HG03457 (cell line): ENCODE measurements around the gene PCP2.

Source experiments
- ATAC-seq: cut with Tn5 transposase; IDR thresholded peaks from one replicate; pipeline ENCODE4 v1.9.1; 2021; ENCODE audit warnings: moderate number of reproducible peaks; ENCODE audit not compliant: unreplicated experiment

PCP2 gene

DNA sequence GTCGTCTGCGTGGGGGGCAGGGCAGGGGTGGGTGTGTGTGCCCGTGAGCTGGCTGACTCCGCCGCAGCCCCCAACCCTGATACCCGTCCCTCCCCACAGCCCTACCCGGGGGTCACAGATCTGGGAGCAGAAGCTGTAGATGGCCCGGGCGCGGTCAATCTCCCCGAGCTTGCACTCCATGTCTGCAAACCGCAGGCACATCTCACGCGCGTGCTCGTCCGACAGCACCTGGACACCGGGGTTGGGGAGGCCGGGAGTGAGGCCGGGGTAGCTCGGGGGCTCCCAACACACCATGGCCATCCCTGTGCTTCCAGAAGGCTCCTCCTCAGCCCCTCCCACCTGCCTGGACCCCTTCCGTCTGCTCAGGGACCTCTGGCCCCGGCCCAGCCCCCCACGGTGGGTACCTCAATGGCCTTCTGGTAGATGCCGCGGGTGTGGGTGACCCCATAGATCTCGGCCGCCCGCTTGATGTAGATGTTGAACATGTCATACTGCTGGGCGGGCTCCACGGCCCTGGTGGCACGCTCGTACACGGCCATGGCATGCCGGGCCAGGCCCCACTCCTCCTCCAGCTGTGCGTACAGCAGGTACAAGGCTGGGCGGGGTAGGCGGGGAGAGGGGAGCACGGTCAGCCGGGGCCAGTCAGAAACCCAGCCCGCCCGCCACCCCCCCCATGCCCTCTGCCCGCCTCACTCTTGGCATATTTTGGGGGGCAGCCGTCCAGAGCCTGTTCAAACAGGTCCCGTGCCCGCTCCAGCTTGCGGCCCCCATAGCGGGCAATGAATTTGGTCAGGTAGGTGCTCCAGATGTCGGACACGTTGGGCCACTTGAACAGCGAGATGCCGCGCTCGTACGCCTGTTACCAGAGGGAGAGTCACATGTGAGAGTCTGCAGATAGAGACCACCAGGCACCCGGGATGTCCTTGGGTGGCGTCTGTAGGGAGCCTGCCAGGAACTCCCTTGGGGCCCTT is 12.8 kb downstream of the PCP2 start:
- ATAC-seq = no peak

DNA sequence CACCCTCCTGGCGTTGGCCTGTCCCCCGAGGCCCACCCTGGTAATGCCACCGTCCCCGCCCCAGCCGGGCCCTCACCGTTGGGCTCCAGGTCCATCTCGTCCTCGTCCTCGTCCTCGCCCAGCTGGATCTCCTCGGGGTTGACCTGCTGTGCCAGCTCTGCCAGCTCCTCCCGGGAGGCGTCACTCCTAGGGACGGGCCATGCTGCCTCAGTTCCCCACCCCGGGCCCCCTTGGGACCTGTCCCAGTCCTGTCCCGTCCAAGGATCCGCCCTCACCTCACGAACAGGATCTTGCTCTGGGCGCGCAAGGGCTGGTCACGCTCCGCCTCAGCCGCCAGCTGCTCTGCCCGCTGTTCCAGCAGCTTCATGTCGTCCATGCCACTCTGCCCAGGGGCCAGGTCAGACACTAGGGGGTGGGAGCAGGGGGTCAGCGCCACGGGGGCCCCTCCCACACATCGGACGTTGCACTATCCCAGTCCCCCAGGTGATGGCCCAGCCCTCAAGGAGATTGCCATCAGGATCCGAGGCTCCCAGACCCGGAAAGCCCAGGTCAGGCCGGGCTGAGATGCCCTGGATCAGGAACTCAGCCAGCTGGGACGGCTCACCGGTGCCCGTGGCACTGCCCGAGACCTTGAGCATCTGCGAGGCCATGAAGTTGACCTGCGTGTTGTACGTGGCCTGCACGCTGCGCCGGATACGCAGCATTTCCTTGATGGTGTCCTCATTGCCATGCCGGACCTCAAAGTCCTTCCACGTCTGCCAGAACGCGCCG is 13.7 kb downstream of the PCP2 start:
- no peak for ATAC-seq

- no peak for ATAC-seq
Observed at GRCh38 chr19:7618771-7619510, 14.6 kb downstream of the PCP2 start.

- ATAC-seq = no peak
Observed at GRCh38 chr19:7618348-7618747, 15.2 kb downstream of the PCP2 start.

GRCh38 chr19:7617735-7618134 is 15.8 kb downstream of the PCP2 start:
- no peak for ATAC-seq

DNA sequence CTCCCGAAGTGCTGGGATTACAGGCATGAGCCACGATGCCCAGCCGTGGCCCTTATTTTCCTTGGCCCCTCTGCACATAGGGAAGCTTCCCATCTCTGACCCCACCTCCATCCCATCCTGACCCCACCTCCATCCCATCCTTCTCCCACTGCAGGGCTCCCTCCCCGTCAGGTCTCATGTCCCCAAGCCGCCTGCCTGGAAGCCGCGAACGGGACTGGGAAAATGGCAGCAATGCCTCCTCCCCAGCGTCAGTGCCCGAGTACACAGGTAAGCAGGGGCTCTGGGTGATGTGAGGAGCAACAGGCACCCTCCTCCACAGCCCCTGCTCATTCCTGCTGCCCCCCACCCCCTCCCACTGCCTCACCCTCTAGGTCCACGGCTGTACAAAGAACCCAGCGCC is 16.3 kb downstream of the PCP2 start:
- no peak for ATAC-seq

GRCh38 chr19:7614859-7615741 is 18.4 kb downstream of the PCP2 start:
- ATAC-seq = no peak

DNA sequence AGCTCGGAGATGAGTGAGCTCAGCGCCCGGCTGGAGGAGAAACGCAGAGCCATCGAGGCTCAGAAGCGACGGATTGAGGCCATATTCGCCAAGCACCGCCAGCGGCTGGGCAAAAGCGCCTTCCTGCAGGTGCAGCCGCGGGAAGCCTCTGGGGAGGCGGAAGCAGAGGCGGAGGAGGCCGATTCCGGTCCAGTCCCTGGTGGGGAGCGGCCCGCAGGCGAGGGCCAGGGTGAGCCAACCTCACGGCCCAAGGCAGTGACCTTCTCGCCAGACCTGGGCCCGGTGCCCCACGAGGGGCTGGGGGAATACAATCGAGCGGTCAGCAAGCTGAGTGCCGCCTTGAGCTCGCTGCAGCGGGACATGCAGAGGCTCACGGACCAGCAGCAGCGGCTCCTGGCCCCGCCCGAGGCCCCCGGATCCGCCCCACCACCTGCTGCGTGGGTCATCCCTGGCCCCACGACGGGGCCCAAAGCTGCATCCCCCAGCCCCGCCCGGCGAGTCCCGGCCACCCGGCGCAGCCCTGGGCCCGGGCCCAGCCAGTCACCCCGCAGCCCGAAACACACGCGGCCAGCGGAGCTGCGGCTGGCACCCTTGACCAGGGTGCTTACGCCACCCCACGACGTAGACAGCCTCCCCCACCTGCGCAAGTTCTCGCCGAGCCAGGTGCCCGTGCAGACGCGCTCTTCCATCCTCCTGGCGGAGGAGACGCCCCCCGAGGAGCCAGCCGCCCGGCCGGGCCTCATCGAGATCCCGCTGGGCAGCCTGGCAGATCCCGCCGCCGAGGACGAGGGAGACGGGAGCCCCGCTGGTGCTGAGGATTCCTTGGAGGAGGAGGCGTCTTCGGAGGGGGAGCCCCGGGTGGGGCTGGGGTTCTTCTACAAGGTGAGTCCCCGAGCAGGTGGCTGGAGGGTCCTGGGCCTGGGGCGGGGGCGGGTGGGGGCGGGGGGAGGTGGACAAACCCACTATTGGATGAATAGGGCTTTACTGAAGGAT is 20.9 kb downstream of the PCP2 start:
- ATAC-seq = no peak

GRCh38 chr19:7611541-7612279 is 21.8 kb downstream of the PCP2 start:
- no peak for ATAC-seq

GRCh38 chr19:7610491-7611240 is 22.9 kb downstream of the PCP2 start:
- ATAC-seq = no peak

- ATAC-seq = no peak
Observed at GRCh38 chr19:7607874-7608560, 25.5 kb downstream of the PCP2 start.

DNA sequence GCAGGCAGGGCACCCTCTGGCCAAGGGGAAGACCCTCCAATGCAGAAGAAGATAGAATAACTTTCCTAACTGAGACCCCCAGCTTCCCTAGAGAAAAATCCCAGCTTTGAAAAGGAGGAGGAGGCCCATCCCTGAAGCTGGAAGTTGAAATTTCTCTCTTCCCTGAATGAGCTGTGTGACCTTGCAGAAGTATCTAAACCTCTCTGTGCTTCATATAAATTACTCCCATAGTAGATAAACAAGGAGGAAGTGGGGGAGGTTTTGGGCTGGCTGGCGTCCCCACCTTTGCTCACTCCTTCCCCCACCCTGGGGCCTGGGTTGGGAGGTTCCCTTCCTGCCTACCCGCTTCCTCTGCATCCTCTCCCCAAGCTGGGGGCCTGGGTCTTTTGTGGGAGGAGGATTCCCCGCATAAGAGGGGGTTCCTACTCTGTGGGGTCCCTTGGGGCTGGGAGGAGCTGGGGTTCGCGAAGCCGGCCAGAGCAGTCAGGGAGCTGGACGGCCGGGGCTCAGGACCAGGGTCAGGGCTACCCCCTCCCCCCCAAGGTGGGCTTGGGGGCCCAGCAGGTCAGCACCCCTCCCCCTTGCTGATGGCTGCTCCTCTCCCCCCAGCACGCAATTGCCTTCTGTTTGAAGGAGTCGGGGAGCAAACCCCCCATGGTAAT is 26.2 kb downstream of the PCP2 start:
- no peak for ATAC-seq

DNA sequence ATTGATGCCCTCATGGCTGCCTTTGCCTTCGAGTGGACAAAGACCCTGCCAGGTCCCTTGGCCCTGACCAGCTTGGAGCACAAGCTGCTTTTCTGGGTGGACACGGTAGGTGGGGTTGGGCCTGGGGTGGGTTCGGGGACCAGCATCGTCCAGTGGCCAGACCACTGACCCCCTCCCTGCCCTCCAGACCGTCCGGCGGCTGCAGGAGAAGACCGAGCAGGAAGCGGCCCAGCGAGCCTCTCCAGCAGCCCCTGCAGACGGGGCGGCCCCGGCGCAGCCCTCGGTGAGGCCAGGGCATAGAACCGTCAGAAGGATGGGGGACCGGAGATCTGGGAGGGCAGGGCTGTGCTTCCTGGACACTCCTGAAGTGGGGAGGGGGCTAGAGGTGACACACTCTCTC is 27.2 kb downstream of the PCP2 start:
- ATAC-seq = no peak

- ATAC-seq = no peak
Observed at GRCh38 chr19:7605490-7606222, 27.9 kb downstream of the PCP2 start.

DNA sequence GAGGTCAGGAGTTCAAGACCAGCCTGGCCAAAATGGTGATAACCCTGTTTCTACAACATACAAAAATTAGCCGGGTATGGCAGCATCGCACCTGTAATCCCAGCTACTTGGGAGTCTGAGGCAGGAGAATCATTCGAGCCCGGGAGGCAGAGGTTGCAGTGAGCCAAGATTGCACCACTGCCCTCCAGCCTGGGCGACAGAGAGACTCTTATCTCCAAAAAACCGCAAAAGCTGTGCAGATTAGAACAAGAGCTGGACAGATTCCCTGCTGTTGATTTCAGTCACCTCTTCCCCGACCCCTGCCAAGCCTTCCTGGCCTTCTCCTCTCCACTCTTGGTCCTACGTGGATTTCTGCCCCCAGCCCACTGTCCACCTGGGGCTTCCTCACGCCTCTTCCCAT is 29.6 kb downstream of the PCP2 start:
- ATAC-seq = no peak

DNA sequence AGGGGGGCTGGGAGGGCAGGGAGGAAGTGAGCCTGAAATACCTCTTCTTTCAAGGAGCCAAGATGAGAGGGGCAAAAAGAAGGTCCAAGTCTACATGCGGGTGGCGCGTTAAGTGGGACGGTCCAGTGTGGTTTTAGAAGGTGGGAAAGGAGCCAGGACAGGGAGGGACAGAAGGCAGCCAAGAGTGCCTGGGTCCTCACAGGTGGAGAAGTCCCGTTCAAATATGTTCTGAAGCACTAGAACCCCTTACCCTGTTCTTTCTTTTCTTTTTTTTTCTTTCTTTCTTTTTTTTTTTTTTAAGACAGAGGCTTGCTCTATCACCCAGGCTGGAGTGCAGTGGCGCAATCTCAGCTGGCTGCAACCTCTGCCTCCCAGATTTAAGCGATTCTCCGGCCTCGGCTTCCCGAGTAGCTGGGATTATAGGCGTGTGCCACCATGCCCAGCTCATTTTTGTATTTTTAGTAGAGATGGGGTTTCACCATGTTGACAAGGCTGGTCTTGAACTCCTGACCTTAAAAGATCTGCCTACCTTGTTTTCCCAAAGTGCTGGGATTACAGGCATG is 30.5 kb downstream of the PCP2 start:
- ATAC-seq = no peak
